ENCODE measurements around the gene ZNF423. TPM values are rescaled to one million over a fixed set of nuclear protein-coding genes. Genes with fewer than 3 reads are reported as not detected.
A peak's percentile ranks its signal among the peaks of the same experiment; 100 is the strongest.

ZNF423 gene
- total and polyA plus RNA-seq, 9 of the 15 experiments (the other 6 are each of a cell fraction or from before 2014, with no cell fraction given), result not detected

DNA sequence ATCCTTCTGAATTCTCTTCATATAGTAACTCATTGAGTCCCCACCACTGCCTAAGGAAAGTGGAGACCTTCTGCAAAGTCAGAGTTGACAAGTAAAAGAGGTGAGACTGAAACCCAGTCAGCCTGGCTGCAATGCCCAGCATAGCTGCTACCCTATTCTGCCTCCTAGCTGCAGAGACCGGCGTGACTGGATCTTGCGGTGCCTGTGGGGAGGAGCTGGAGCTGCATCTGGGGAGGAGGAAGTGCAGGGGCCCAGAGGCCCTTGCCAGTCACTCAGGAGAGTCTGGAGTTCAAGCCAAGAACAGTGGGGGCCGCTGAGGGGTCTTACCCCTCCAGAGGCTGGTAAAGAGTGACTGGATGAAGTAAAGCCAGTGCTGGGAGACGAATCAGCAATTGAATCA is 35.0 kb upstream of the ZNF423 start:
- Histone ChIP-seq H3K4me1 (replicated peaks in 1 of 2; ENCODE audit: control insufficient read depth in 2 of 2, insufficient read depth in 2 of 2, low read length in 2 of 2) (peaks cover 4% of the 10 kb centered on the region in 2 experiments; a peak in 3 of 5 replicates), H3K9me3 (replicated peaks; ENCODE audit: control insufficient read depth, insufficient read depth, low read depth, low read length) (no peaks in the 10 kb centered on the region), H4K20me1 (replicated peaks; ENCODE audit: control insufficient read depth, insufficient read depth, low read length) (no peaks in the 10 kb centered on the region; the same call in 1 of the 2 replicates), H3K4me3 (no peak overlapping the region), H3K4me2 (ENCODE audit: insufficient read depth, low read length) (no peak overlapping the region), H3K79me2 (ENCODE audit: control insufficient read depth, insufficient read depth, low read length) (no peaks in the 10 kb centered on the region), H3K9ac (ENCODE audit: insufficient read depth in 1 of 2, low read depth in 2 of 2, low read length in 2 of 2) (no peak overlapping the region; a peak in 1 of 4 replicates), H3K27ac (ENCODE audit: extremely low read depth, low read depth, low read length) (no peak overlapping the region), H3K9me1 (ENCODE audit: control insufficient read depth, insufficient read depth, low read length) (no peaks in the 10 kb centered on the region), H3K27me3 (ENCODE audit: control insufficient read depth in 2 of 2, insufficient read depth in 2 of 2, low read length in 2 of 2) (peaks cover 4 to 43% of the 10 kb centered on the region in 2 experiments), H2AFZ (ENCODE audit: low read depth, low read length) (no peak overlapping the region), H3K36me3 (ENCODE audit: control insufficient read depth, insufficient read depth, low read length) (no peaks in the 10 kb centered on the region)
- 6% methylated on average over 5 of the region's 5 CpGs for WGBS (ENCODE audit: insufficient coverage, low coverage, missing lambda C conversion rate)
- no TSS peak for BruUV-seq (replicated peaks)
- POLR2A ChIA-PET, result interaction anchor here (0.7 to 1.0 kb wide), 2 partner anchors 10 to 23 kb away, joined by 3 to 7 read pairs; no protein-coding TSS in a partner anchor
- CTCF ChIA-PET (ENCODE audit: low intra/inter-chr PET ratio), result no interaction called here
- peak; percentile 19 for FAIRE-seq
- DNase-seq (ENCODE audit: extremely low read depth in 1 of 4, low spot score in 3 of 4), result peak; percentile 14 to 39 (median 34)
- in situ Hi-C loops (cut with MboI), result no loop called here
- ATAC-seq, result peak; percentile 81
- intact Hi-C loops (cut with micrococcal nuclease), result no loop called here
- TF ChIP-seq ZNF263 (CRISPR knock-in tag; IDR thresholded peaks at IDR 0.05; ENCODE audit: borderline replicate concordance), result peak; percentile 85
- TF ChIP-seq, protein P1, sequence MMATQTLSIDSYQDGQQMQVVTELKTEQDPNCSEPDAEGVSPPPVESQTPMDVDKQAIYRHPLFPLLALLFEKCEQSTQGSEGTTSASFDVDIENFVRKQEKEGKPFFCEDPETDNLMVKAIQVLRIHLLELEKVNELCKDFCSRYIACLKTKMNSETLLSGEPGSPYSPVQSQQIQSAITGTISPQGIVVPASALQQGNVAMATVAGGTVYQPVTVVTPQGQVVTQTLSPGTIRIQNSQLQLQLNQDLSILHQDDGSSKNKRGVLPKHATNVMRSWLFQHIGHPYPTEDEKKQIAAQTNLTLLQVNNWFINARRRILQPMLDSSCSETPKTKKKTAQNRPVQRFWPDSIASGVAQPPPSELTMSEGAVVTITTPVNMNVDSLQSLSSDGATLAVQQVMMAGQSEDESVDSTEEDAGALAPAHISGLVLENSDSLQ (IDR thresholded peaks at IDR 0.05), result peak; percentile 58
- TF ChIP-seq, protein P2, sequence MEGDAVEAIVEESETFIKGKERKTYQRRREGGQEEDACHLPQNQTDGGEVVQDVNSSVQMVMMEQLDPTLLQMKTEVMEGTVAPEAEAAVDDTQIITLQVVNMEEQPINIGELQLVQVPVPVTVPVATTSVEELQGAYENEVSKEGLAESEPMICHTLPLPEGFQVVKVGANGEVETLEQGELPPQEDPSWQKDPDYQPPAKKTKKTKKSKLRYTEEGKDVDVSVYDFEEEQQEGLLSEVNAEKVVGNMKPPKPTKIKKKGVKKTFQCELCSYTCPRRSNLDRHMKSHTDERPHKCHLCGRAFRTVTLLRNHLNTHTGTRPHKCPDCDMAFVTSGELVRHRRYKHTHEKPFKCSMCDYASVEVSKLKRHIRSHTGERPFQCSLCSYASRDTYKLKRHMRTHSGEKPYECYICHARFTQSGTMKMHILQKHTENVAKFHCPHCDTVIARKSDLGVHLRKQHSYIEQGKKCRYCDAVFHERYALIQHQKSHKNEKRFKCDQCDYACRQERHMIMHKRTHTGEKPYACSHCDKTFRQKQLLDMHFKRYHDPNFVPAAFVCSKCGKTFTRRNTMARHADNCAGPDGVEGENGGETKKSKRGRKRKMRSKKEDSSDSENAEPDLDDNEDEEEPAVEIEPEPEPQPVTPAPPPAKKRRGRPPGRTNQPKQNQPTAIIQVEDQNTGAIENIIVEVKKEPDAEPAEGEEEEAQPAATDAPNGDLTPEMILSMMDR (IDR thresholded peaks at IDR 0.05 in 2 of 3, conservative IDR thresholded peaks at IDR 0.05 in 1 of 3; ENCODE audit: insufficient read depth in 2 of 3, low read depth in 1 of 3, low read length in 3 of 3), result peak; percentile 47 to 61 (median 58); a peak in 5 of 6 replicates
- TF ChIP-seq ZNF717 (CRISPR knock-in tag; IDR thresholded peaks at IDR 0.05), result no peak
- TF ChIP-seq, protein P3, sequence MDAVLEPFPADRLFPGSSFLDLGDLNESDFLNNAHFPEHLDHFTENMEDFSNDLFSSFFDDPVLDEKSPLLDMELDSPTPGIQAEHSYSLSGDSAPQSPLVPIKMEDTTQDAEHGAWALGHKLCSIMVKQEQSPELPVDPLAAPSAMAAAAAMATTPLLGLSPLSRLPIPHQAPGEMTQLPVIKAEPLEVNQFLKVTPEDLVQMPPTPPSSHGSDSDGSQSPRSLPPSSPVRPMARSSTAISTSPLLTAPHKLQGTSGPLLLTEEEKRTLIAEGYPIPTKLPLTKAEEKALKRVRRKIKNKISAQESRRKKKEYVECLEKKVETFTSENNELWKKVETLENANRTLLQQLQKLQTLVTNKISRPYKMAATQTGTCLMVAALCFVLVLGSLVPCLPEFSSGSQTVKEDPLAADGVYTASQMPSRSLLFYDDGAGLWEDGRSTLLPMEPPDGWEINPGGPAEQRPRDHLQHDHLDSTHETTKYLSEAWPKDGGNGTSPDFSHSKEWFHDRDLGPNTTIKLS (IDR thresholded peaks at IDR 0.05; ENCODE audit: borderline replicate concordance, low read depth), result no peak
- no peak for TF ChIP-seq MTF1 (CRISPR knock-in tag; IDR thresholded peaks at IDR 0.05; ENCODE audit: borderline replicate concordance)
- peak; percentile 66; the same call in 1 of the 2 replicates for TF ChIP-seq SPI1 (IDR thresholded peaks at IDR 0.05; ENCODE audit: borderline replicate concordance, low read depth, low read length)
- no peak for TF ChIP-seq CBX3 (IDR thresholded peaks at IDR 0.05; ENCODE audit: borderline replicate concordance in 1 of 2, low read length in 2 of 2)
- TF ChIP-seq, protein P4, sequence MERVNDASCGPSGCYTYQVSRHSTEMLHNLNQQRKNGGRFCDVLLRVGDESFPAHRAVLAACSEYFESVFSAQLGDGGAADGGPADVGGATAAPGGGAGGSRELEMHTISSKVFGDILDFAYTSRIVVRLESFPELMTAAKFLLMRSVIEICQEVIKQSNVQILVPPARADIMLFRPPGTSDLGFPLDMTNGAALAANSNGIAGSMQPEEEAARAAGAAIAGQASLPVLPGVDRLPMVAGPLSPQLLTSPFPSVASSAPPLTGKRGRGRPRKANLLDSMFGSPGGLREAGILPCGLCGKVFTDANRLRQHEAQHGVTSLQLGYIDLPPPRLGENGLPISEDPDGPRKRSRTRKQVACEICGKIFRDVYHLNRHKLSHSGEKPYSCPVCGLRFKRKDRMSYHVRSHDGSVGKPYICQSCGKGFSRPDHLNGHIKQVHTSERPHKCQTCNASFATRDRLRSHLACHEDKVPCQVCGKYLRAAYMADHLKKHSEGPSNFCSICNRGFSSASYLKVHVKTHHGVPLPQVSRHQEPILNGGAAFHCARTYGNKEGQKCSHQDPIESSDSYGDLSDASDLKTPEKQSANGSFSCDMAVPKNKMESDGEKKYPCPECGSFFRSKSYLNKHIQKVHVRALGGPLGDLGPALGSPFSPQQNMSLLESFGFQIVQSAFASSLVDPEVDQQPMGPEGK (CRISPR knock-in tag; IDR thresholded peaks at IDR 0.05; ENCODE audit: borderline replicate concordance), result no peak
- TF ChIP-seq ZFP36 (IDR thresholded peaks at IDR 0.05; ENCODE audit: low read depth, low read length, partially characterized antibody), result peak; percentile 10
- no peak for TF ChIP-seq ZSCAN29 (IDR thresholded peaks at IDR 0.05)
